LNCAP (cell line): ENCODE measurements around the gene PRKAA1.
A peak's percentile ranks its signal among the peaks of the same experiment; 100 is the strongest.

Experiments
- TF ChIP-seq, protein P1 (sequence below): fragments of 450-650 bp; IDR thresholded peaks from 2 replicates; pipeline ENCODE4 v1.5.1; 2017; ENCODE audit warnings: mild to moderate bottlenecking

The PRKAA1 gene

GRCh38 chr5:40762705-40763104, 35.5 kb downstream of the PRKAA1 start:
- TF ChIP-seq, protein P1, sequence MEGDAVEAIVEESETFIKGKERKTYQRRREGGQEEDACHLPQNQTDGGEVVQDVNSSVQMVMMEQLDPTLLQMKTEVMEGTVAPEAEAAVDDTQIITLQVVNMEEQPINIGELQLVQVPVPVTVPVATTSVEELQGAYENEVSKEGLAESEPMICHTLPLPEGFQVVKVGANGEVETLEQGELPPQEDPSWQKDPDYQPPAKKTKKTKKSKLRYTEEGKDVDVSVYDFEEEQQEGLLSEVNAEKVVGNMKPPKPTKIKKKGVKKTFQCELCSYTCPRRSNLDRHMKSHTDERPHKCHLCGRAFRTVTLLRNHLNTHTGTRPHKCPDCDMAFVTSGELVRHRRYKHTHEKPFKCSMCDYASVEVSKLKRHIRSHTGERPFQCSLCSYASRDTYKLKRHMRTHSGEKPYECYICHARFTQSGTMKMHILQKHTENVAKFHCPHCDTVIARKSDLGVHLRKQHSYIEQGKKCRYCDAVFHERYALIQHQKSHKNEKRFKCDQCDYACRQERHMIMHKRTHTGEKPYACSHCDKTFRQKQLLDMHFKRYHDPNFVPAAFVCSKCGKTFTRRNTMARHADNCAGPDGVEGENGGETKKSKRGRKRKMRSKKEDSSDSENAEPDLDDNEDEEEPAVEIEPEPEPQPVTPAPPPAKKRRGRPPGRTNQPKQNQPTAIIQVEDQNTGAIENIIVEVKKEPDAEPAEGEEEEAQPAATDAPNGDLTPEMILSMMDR = no peak

DNA sequence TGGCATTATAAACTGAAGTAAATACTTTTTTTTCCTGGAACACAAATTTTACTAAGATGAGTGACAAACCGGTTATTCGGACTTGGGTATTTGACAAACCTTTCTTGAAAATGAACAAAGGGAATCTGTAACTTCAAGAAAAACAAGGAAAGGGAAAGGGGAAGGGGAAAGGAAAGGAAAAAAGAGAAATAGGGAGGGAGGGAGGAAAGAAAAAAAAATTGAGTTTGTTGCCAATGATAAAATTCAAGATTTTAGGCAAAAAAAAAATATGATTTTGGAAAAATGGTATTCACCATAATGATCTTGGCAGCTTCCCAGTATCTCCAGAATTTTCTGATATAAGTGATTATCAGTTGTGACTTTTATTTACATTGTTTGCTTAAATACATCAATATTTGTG, 40.8 kb downstream of the PRKAA1 start:
- TF ChIP-seq, protein P1 = no peak

DNA sequence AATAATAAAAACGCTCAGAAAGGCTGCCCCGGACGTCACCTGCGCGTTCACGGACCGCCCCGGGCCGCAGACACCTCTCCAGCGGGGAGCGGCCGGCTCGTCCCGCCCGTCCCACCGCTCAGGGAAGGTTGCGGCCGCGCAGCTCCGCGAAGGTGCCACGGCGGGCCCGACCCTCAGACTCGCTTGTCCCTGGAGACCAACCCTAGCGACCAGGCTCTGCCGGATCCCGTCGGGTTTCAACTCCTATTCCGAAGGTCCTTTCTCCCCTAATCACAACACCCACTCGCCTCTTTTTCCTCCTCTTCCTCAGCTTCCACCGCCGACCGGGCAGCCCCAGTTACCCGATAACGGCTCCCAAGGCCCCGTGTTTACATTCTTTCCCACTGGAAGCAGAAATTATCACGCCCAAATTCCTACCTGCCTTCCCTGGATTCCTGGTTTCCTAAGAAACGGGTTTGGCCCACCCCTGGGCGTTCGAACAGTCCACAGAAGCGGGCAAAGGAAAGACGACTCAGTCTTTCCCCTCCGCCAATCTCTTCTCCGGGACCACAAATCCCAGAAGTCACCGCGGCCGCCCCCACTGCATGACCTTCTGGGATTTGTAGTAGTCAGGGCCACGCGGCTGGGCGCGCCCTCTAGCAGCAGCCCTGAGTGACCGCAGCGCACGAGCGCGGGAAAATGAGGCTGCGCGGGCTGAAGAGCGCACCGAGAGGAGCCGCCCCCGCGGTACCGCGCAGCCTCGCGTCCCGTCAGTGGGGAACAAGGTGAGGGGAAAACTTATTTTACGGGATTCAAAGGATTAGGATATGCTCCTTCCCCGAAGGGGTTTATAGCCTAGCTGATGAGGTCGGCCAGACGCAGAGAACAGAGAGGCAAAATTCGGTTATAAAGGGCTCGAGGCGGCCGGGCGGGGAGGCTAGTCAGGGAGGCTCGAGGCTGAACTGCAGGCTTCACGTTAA, 42.5 kb downstream of the PRKAA1 start, which contains the start of gene TTC33:
Gene TTC33, minus strand, starts transcription at position 555 of the 959 bp plus-strand sequence. CDS start 8,943 bp downstream, outside the sequence.
- TF ChIP-seq, protein P1 = peak; percentile 85

- TF ChIP-seq, protein P1 = peak; percentile 81
Observed at GRCh38 chr5:40755093-40755406, 43.1 kb downstream of the PRKAA1 start.

GRCh38 chr5:40754381-40755092, 43.6 kb downstream of the PRKAA1 start:
- TF ChIP-seq, protein P1 = no peak

DNA sequence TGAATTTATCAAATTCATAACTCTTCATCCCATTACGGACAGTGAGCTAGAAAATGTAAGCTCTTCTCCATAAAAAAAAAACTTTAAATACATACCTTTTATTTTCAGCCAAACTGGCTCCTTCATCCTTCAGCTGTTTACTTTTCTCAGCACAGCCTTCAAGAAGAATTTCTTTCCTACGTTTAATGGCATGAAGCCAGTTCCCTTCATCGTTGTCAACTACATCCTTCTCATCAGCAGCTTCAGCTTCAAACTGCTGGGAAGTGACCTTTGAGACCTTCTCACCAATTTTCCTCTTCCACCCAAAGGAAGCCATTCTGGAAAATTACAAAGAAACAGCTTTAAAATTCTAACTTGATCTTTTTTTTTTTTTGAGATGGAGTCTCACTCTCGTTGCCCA, 51.5 kb downstream of the PRKAA1 start:
- TF ChIP-seq, protein P1 = no peak

DNA sequence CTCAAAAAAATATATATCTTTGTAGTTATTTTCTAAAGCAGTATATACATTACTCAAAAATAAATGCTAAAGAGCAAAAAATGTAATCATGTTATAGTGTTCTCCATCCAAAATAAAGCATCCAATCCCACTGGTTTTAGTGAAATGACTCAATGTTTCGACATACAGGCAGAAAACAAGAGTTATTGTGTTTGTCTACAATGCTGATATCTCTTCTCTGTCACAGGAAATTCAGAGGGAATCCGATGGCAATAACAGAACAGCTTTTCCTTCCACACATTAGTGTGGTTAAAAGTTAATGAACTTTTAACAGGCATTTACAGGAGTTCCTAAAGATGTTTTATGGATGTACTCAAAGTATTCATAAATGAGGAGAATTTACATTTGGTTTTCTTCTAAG, 54.4 kb downstream of the PRKAA1 start:
- TF ChIP-seq, protein P1 = no peak
